COLO829 (cell line): ENCODE measurements around the gene NSMCE4A.
"Not testable (repeated sequence)": the region's sequence is repeated elsewhere in the genome, so short reads cannot be mapped to it uniquely, and the experiment has no call there.

Experiments
- DNase-seq: peaks from one replicate; pipeline ENCODE4 v3.0.0; 2012; ENCODE audit warnings: low spot score

NSMCE4A gene

DNA sequence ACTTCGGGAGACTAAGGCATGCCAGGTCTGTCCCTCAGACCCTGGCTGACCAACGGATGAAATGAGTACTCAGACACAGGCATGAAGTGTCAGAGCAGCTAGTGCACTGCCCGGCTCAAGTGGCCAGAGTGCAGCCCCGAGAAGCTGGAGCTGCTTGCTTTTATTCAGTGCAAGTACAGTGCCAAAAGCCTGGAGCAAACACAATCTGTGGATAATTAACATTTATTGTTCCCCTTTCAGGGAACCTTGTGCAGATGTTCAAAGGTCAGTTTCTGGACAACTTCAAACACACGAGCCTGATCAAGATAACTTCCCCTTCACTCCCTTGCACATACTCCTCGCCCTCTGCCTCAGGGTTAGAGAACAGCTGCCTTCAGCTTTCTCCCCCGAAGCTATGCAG lies 39.3 kb downstream of the NSMCE4A start:
- no peak for DNase-seq

DNA sequence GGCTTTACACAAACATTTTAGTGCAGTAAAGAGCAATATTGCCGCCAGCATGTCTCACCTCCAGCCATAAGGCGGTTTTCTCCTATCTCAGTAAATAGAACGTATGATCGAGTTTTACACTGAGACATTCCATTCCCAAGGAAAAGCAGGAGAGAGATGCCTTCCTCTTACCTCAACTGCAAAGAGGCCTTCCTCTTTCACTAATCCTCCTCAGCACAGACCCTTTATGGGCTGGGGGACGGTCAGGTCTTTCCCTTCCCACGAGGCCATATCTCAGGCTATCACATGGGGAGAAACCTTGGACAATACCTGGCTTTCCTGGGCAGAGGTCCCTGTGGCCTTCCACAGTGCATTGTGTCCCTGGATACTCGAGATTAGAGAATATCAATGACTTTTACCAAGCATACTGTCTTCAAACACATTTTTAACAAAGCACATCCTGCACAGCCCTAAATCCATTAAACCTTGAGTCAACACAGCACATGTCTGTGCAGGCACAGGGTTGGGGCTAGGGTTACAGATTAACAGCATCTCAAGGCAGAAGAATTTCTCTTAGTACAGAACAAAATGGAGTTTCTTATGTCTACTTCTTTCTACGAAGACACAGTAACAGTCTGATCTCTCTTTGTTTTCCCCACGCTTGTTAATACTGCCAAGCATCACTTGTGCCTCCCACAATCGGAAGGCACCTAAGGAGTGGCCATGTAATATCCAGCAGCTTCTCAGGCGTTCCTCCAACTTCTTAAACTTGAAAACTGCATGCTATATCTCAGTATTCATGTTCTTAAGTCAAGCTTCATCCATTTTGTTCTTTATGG lies 44.5 kb downstream of the NSMCE4A start:
- DNase-seq = not testable (repeated sequence)

DNA sequence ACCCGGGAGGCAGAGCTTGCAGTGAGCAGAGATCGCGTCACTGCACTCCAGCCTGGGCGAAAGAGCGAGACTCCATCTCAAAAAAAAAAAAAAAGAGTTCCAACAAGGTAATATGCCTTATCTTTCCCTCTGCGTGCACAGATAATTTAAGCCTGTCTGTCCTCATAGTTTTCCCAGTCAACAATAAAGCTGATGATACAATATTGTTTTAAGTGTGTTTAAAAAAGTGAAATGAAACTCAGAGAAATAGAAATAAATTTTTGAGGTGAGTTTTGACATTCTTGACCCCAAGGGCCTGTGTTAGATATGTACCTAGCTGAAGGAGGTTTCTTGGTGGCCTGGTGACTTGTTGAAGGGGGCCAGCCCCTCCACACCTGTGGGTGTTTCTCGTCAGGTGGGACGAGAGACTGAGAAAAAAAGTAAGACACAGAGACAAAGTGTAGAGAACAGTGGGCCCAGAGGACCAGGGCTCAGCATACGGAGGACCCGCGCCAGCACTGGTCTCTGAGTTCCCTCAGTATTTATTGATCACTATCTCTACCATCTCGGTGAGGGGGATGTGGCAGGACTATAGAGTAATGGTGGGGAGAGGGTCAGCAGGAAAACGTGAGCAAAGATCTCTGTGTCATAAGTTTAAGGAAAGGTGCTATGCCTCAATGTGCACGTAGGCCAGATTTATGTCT lies 45.3 kb downstream of the NSMCE4A start:
- DNase-seq = not testable (repeated sequence)

- no peak for DNase-seq
These were observed 46.5 kb downstream of the NSMCE4A start for GRCh38 chr10:121928528-121928884.

- DNase-seq = peak; percentile 63
These were observed 47.0 kb downstream of the NSMCE4A start, which contains the start of gene ATE1 for GRCh38 chr10:121927841-121928527. Gene ATE1 (minus strand): TSS chr10:121928031. CDS start chr10:121927949, 82 bp downstream.

- DNase-seq = no peak
These were observed 47.6 kb downstream of the NSMCE4A start for GRCh38 chr10:121927318-121927840.

DNA sequence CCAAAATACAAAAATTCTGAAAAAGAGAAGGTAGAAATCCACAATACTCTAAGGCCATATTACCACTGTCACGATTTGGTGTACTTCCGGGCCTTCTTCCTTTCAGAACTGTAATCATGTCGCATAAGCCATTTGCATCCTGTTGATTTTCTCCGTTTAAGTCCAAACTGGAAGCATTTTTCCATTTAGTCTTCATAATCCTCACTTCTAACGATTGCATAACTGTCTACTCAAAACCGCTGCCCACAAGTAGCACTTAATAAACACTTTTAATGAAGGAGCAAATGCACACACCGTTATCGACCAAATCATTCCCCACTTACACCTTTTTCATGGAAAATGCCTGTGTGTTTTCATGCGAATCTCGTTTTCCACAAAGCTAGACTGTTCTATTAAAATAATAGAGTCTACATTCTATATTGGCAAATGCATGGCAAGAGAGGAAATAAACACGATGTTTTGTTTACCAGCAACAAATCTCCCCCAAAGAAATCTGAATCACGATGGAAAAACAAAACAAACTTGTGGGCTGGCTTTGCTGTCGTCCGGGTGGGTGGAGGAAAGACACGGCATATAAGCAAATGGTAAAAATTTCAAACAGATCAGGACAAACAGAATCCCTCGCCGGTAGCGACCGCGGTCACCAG lies 48.2 kb downstream of the NSMCE4A start:
- DNase-seq = no peak

- no peak for DNase-seq
These were observed 48.9 kb downstream of the NSMCE4A start for GRCh38 chr10:121926157-121926556.

DNA sequence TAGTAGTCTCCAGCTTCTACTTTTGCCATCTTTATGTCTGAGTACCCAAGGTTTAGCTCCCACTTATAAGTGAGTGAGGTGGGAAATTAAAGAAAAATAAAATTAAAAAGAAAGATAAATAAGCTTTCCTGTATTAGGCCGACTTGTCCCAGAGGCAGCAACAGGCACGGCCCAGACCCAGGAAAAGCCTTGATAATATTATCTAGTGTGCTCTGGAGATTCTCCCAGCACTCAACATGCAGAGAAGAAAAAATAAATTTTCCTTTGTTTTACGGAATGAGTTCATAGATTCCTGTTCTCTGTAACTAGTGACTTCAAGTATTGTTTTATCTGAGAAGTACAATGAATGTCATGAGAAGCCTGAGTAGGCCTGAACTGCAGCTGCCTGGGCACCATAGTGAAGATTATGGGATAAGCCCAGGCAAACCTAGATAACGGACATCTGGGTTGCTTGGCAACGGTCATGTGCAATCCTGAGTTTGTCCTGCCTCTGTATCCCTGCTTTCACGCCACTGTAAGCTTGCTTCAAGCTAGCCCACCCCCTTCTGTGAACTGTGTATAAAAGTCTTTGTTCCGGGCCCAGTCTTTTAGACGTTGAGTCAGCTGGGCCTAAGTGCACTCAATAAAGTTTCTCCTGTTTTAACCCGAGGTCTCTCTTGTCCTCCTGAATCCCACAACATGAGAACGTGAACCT lies 53.6 kb downstream of the NSMCE4A start:
- DNase-seq = no peak

GRCh38 chr10:121919666-121920065 lies 55.4 kb downstream of the NSMCE4A start:
- no peak for DNase-seq

GRCh38 chr10:121918800-121919199 lies 56.2 kb downstream of the NSMCE4A start:
- not testable (repeated sequence) for DNase-seq

DNA sequence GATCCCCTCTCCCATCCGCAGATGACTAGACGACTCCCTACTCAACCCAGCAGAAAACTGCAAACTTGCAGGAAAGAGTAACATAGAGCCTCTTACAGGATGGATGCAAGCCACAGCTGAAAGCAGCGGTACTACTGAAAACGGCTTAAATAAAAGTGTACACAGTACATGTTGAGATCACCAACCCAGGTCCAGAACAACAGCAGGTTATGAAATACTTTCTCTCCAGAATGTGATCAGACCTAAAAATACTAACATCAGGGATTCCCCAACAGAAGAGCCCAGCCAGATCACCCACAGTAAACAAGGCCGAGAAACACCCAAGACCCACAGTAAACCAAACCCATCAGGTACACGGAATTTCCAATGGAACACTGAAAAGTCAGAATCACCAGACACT lies 60.4 kb downstream of the NSMCE4A start:
- DNase-seq = no peak

DNA sequence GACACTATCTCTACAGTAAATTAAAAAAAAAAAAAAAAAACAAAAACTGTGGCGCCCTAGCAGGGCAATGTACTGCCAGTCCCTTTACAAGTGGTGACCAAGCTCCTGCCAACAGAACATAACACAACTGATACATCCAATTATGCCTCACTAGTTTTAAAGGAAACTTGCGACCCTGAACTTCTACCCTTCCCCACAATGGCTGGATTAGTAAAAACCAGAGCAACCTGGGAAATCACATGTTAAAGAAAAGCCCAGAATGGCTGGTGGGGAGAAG lies 63.7 kb downstream of the NSMCE4A start:
- DNase-seq = no peak

GRCh38 chr10:121910673-121911420 lies 64.2 kb downstream of the NSMCE4A start:
- peak; percentile 68 for DNase-seq
